HS-27A (cell line): ENCODE results near the gene LDB3.
"Not testable (repeated sequence)": the region's sequence is repeated elsewhere in the genome, so short reads cannot be mapped to it uniquely, and the experiment has no call there.

Experiments
- DNase-seq: peaks from one replicate; pipeline ENCODE4 v3.0.0-alpha.2; 2012; ENCODE audit warnings: low read depth, missing footprints

The LDB3 gene, protein sequence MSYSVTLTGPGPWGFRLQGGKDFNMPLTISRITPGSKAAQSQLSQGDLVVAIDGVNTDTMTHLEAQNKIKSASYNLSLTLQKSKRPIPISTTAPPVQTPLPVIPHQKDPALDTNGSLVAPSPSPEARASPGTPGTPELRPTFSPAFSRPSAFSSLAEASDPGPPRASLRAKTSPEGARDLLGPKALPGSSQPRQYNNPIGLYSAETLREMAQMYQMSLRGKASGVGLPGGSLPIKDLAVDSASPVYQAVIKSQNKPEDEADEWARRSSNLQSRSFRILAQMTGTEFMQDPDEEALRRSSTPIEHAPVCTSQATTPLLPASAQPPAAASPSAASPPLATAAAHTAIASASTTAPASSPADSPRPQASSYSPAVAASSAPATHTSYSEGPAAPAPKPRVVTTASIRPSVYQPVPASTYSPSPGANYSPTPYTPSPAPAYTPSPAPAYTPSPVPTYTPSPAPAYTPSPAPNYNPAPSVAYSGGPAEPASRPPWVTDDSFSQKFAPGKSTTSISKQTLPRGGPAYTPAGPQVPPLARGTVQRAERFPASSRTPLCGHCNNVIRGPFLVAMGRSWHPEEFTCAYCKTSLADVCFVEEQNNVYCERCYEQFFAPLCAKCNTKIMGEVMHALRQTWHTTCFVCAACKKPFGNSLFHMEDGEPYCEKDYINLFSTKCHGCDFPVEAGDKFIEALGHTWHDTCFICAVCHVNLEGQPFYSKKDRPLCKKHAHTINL

DNA sequence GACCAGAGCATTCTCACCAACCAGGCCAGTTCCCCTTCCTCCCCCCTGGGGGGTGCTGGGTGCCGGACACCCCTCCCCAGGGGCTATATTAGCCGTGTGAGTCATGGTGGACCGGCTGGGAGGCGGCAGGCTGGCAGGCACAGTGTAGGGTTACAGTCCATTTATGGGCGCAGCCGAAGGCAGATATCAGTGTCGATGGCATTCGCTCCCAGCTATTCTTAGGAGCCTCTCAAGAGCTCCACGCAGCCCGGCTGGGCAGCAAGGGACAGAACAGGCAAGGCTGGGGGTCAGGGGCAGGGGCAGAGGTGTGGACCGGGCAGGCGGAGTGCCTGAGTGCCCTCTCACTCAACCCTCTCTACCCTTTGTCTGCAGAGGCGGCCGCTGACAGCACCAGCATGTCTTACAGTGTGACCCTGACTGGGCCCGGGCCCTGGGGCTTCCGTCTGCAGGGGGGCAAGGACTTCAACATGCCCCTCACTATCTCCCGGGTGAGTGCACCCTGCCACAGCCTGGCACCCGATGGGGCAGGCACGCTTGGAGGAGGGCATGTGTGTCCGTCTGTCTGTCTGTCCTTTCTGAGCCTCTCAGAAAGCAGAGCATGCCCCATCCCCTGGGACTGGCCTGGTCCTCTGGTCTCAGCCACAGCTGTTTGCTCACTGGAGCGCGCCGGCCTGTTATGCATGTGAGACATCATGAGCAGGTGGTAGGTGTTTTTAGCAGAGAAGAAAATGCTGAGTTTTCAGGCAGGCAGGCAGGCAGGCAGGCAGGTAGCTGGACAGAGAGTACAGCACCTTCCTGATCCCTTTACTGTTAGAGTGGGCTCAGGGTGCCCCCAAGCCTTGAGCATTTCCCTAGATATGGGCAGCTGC, at the start of gene LDB3:
Gene LDB3 (plus strand): TSS at position 215 of the 869 bp plus-strand sequence. CDS start 181 bp downstream, at position 396.
- DNase-seq = no peak

DNA sequence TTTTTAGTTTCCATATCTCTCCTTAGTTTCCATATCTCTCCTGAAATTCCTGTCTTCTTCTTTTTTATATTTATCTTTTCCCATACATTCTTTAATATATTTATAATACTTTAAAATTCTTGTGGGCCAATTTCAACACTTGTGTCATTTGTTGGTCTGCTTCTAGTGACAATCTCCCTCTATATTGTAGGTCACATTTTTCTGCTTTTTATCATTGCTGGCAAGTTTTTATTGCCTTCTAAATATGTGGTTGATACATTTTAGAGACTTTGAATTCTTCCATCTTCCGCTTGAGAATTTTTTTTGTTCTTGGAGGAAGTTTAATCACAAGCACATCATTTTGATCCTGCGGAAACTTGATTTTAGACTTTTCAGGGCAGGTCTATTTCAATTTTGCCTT, 40.0 kb upstream of the LDB3 start:
- no peak for DNase-seq

DNA sequence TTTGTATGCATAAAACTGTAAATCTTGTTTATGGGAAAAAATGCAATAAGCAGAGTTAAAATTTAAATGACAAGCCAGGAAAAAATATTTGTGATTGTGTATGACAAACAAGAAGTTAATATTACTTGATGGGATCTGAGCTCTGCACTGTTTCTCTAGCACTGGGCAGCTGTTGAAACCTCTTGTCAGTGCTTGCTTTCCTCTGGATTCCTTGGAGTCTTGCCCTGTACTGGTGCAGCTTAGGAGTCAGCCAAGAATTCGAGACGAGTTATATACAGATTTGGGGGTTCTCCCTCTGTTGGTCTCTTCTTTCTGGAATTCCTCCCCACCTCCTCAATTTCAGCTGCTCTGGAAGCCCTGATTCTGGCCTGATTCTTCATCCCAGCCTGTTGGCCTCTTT, 38.2 kb upstream of the LDB3 start:
- DNase-seq = no peak

DNA sequence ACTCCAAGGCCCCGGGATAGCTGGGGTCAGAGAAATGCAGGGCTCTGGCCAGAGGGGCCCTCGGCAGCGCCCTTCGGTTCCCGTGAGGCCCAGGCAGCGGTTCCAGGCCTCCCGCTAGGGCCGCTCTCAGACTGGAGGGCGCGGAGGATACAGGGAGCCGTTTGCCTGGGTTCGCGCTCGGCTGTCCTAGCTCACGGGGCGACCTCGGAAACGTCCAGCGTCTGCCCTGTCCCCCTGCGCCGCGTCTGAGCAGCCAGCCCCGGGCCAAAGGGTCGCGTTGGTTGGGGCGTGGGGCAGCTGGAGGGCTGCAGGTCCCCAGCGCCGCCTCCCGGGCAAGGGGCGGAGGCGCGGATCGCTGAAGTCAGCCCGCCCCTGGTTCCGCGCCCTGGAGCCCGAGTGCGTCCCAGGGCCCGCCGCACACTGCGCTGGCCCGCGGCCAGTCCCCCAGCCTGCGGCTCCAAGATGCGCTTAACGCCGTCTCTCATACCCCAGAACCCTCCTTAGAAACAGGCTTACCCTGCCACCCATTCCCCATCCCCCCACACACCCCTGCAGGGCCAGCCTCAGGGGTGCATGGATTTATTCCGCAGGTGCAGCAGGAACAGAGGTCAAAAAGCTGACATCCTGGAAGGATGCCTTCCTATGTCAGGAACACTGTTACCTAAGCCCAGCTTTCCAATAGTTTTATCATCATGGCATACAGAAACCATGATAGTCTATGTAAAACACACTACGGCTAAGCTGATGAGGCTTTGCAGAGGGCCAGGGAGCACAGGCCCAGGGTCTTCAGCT, 36.1 kb upstream of the LDB3 start:
- no peak for DNase-seq

DNA sequence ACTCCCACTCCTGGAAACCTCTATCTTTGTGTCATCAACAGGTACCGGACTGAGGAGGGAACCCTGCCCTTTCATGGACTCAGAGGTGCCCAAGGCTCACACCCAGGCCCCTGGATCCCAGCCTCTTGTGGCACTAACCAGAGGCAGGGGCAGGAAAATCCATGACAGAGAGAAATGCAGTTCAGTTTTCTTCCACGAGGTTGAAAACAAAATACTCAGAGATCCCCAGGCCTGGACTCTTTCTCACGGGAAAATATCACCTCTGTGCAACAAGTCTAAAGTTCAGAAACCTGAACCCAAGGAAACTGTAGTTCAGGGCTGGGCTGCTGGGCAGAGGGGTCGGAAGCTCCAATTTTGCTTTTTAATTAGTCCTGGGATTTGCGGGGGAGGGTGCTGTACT, 35.4 kb upstream of the LDB3 start:
- DNase-seq = no peak

DNA sequence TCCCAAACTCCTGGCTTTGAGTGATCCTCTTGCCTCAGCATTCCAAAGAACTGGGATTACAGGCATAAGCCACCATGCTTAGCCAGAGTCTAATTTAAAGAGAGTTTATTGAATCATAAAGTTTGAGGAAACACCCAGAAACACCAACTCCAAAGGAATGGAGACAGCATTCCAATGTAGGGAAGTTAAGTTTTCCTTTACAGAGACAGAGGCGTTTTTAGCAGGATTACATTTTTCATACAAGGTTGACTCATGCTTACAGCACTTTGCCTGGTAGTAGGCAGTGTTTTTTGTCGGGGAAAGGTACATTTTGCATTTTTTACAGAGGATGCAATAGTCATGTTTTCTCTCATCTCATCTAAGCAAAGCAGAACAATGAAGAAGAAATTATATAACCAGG, 32.9 kb upstream of the LDB3 start:
- DNase-seq = peak; percentile 57

DNA sequence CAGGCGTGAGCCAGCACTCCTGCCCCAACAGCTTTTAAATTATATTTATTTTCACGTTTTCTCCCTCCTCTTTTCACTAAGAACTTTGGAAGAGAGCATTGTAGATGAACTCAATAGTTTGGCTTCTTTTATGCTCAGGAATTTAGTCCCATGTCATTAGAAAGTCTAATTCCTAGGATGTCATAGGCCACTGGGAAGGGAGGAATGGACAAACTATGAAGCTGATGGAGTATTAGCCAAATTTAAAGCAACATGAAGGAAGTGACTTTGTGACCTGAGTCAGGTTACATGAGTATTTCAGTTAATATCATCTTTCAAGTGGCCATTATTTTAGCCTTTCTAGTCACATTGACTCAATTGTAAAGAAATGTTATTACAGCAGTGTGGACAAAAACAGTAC, 32.0 kb upstream of the LDB3 start:
- DNase-seq = no peak

DNA sequence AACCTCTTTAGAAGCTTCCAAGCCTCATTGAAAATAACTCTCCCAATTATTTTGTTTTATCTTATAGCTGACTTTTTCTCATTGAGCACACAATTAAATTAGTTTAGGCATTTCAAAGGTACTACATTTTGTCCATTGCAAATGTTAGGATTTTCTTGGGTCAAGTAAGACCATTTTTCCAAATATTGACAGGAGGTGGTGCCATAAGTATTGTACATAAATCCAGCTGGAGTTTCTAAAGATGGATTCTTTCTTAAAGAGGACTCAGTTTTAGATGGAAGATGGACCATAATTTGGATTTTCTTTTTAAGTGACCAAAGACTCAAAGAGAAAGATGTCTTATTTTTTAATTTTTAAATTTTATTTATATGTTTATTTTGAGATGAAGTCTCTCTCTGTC, 26.3 kb upstream of the LDB3 start:
- no peak for DNase-seq

DNA sequence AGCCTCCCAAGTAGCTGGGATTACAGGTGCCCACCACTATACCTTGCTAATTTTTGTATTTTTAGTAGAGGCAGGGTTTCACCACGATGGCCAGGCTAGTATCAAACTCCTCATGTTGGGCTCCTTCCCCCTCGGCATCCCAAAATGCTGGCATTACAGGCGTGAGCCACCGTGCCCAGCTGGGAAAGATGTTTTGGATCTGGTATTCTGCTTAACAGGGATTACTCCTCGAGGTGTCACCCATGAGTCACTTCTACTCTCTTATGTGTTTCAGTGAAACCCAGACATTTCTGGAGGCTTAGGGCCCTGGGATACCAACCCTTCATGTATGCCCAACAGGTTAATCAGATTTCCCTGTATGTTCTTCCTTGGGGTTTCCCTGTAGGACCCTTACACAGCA, 25.8 kb upstream of the LDB3 start:
- no peak for DNase-seq

DNA sequence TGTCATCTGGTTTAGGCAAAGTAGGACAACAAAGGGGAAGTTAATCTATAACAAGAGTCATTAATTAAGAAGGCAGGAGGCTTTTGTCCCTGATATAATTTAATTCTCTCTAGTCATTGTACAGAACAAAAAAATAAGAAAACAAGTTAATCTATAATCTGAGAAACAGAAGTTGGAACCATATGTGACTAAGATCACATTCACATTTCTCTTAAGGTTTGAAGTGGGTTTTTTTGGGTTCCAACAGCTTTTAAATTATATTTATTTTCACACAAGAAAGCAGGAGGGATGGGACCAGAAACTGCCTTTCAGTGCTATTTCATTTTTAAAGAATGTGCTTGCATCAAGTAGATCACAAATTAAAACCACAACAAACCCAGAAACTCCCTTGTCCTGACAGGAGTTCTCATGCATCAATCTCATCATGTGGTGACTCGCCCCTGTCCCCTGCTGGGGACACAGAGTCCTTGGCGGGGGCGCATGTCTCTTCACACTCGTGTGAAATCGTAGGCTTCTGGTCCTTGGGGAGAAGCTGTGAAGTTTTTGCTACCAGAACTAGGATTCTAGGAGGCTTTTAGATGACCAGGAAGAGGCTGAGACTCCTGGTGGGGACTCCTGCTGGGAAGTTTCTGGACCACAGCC, 24.0 kb upstream of the LDB3 start:
- DNase-seq = no peak

DNA sequence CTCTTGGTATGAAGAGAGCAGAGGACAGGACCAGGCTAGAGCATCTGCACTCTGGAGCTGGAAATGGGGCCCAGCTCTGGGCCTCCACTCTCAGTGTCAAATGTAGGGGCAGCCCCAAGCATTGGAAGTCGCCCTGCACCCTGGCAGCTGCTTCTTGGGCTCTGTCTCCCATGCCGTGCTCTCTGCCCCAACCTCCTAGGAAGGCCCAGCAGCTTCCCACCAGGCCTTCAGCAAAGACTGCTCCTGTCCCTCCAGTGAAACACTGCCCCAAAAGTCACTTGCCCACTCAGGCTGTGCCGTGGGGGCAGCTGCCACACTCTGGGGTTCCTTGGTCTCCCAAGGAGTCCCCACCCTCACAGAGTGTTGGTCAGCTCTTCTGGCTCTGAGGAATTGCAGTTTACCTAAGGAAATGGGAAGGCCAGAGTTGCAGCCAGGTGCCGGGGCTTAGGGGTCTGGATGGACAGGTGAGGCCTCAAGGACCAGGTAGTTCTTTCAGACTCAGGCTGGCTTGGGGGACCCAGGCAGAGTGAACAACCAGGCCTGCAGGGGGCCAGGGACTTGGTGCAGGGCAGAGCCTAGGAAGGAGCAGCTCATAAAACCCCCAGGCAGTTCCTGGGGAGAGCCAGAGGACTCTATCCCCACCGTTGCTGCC, 23.4 kb upstream of the LDB3 start:
- no peak for DNase-seq

DNA sequence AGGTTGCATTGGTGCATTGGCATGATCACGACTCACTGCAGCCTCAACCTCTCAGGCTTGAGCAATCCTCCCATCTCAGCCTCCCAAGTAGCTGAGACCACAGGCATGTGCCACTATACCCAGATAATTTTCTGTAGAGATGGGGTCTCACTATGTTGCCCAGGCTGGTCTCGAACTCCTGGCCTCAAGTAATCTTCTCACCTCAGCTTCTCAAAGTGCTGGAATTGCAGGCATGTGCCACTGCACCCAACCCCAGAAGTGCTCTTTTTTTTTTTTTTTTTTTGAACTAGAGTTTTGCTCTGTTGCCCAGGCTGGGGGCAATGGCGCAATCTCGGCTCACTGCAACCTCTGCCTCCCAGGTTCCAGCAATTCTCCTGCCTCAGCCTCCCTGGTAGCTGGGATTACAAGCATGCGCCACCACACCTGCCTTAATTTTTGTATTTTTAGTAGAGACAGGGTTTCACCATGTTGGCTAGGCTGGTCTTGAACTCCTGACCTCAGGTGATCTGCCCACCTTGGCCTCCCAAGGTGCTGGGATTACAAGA, 22.6 kb upstream of the LDB3 start:
- DNase-seq = not testable (repeated sequence)

DNA sequence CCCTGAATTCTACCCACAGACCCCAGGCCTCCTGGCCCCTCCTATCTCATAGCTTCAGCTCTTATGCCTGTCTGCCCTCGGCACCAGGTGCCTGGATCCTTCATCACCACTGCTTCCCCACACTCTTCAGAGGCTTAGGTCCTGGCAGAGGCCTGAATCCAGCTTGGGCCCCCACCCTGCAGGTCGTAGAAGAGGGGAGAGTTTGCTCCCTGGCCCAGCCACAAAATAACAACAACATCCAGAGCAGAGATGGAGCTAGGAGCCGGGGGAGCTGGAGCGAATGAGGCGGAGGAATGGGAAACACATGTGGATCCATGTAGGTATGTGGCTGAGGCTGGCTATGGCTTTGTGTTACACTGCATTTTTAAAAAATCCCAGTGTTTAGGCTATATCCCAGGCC, 21.8 kb upstream of the LDB3 start:
- DNase-seq = no peak

DNA sequence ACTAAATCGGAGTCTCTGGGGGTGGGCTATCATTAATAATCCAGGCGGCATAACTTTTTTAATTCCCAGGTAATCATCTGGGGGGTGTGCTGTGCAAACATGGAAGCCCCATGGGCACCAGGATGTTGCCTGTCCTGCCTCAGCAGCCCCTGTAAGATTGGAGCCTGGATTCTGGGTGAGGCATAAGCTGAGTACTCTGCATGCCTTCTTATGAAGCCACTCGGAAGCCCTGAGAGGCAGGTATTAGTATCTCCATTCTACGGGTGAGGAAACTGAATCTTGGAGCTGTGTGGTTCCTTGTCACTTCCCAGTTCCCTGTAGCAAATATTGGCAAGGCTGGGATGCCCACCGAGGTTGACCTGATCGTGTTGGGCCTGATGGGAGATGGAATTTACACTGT, 21.4 kb upstream of the LDB3 start:
- no peak for DNase-seq

DNA sequence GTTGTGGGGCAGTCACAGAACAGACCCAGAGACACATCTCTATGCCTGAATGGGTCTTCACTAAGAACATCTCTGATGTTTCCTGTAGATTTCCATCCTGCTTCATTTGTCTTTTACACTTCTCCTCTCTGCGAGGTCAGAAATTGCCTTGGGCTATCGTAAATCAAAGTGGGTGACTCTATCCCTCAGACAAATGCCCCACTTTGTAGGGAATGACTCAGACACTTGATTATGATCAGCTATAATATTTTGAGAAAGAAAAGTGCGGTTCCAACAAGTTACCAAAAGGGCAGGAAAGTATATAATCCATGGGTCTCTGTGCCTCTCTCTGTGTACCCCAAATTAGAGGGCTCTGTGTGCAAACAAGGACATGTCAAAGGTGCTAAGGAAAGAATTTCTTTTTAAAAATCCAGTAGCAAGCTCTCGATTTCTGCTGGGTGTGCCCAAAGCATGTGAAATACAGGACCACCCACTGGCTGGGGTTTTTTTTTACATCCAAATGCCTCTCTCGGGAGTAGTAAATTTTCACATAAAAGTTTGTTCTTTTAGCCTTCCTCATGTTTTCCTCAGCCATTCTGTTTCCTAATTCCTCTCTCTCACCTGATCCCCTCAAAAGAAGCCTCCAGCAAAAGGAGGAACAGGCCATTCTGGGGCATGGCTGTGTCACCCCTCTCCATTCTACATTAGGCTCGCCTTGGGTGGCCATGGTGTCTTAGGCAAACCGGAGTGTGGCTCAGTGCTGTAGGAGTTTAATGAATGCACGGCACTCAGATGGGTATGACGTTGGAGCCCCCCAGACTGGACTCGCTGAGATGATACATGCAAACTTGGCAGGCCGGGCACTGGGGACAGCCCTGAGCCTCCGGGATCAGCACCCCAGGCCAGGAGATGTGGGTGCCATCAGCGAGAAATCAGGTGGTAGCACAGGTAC, 20.3 kb upstream of the LDB3 start:
- no peak for DNase-seq

DNA sequence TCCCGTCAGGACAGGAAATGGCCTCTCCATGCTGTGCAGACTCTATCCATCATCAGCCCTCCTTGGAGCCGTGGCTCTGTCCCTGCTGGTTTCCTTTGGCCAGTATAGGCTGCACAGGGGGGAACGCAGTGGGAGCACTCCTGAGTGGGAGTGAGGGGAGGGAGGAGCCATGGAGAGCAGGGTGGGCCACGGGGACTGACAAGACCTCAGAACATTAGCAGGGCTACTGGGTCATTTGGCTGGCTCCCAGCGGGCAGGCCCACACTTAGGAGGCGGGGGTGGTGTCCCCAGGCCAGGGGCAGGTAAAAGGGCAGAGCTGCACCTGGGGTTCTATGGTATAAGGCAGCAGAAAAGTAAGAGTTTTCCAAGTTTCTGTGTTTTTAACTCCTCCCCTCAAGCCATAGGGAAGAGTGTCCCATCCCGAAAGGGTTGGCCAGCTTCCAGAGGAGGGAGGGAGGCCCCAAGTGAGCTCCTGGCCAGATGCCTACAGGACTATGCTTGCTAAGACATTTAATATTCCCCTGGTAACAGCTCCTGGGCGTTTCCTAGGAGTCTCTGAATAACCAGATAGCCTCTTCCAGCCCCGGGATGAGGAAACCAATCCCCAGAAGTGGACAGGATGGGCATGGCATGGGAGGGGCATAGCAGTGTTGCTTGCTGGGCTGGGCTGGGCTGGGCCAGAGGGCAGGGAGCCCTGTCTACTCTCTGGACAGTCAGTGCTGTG, 19.4 kb upstream of the LDB3 start:
- peak; percentile 64 for DNase-seq

DNA sequence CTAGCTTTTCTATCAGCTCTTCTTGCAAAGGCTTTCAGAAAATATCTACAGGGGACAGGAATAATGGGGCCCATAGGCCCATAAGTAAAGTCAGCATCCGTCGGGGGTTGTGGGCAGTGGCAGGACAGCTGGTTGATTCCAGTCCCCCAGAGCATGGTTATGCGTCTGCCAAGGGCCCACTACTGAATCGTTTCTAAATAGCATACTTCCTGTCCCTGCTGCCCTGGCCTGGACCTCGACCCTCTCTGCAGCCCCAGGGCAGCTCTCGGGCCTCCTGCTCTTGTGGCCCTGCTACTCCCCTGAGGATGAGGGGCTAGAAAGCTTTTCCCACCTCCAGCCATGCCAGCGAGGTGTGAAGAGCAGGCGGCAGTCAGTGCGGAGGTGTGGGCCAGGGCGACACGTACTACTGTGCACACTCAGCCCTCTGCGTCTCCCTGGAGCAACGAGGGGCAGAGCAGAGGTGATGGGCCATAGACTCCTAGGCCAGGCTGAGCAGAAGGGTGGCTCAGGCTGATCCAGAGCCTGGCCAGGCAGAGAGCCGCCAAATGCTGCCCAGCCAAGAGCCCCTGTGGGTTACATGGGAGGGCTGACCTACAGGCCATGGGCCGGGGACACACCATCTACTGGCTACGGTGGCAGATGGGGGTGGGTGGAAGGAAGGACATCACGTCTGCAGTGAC, 18.7 kb upstream of the LDB3 start:
- no peak for DNase-seq

DNA sequence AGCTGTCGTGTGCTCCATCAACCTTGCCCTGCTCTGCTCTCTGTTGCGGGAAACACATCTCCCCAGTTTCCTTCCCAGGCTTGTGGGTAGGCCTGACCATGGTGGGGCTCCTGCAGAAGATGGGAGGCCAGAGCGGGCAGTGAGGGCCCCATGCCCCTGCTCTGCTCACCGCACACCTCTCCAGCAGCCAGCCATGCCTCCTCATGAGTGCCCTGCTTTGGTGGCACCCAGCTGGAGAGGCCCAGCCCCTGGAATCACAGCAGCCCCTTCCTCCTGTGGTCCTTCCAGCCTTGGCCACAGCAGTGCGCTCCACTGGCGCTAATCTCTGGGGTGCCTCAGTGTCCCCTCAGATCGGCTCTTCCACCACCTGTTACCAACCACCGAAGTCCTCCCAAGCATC, 18.2 kb upstream of the LDB3 start:
- DNase-seq = no peak
